ENCODE results near the gene PDZD2. TPM values are rescaled to one million over a fixed set of nuclear protein-coding genes. Genes with fewer than 3 reads are reported as not detected.

PDZD2 gene
- total RNA-seq, 1 experiment from 2014 or later = 0.37 TPM

DNA sequence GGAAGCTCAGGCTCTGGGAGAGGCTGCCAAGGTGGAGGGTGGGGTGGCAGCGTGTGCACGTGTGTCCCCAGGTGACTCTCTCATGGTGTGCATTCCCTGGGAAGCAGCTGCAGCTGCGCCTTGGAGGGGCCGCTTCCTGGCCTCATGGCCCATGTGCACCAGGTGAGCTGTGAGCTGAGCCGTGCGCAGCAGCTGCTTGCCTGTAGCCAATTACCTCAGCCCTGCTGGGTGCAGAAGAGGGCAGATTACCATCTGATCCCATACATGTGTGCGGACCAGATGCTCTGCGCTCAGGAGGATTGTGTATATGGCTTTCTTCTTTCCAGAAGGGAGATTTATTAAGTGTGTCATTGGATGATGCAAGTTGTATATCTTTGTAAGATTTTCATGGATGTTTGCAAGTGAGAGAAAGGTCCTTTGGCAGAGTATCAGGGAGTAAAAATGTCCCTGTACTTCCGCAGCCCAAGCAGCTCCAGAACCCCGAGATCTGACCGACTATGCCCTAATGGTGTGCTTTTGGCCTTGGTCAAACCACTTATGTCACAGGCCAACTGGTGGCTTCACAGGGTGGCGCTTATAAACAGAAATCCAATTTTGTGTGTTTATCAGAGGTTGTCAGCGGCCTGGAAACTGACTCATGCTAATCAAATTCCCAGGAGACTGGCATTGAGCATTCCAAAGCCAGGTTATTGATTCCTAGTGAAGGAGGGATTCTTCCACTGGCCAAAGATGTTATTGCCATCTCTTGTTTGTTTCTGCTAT, 305.9 kb downstream of the PDZD2 start:
- ChIA-PET CTCF (no interaction called here), RAD21 (ENCODE audit: low non-redundant PET in 1 of 2, low total read pairs in 2 of 2, uncharacterized antibody in 2 of 2, unreplicated experiment in 2 of 2) (no interaction called here), POLR2A (no interaction called here)
- Histone ChIP-seq H3K79me2 (ENCODE audit: insufficient read depth, low read length) (no peaks in the 10 kb centered on the region), H4K20me1 (ENCODE audit: insufficient read depth) (no peaks in the 10 kb centered on the region), H3K36me3 (ENCODE audit: control insufficient read depth in 1 of 2, insufficient read depth in 2 of 2, low read length in 2 of 2) (no peaks in the 10 kb centered on the region), H3K9me3 (ENCODE audit: control insufficient read depth in 1 of 2, insufficient read depth in 1 of 2, low read depth in 1 of 2, low read length in 2 of 2) (no peaks in the 10 kb centered on the region), H2AFZ (ENCODE audit: low read depth, low read length, poor library complexity, severe bottlenecking) (no peak overlapping the region), H3K27ac (ENCODE audit: low read depth, low read length) (no peak overlapping the region), H3K4me1 (ENCODE audit: control insufficient read depth in 1 of 2, insufficient read depth in 2 of 2, low read length in 2 of 2) (no peaks in the 10 kb centered on the region), H3K4me3 (replicated peaks in 1 of 2; ENCODE audit: low read depth in 1 of 2, low read length in 2 of 2) (no peak overlapping the region), H3K9me2 (ENCODE audit: insufficient read depth) (no peaks in the 10 kb centered on the region), H3K9ac (ENCODE audit: low read length) (no peak overlapping the region), H3K4me2 (ENCODE audit: low read length) (no peak overlapping the region), H3K27me3 (ENCODE audit: insufficient read depth, low read length) (no peaks in the 10 kb centered on the region)
- no peak for ATAC-seq
- DNase-seq (ENCODE audit: low read depth, low spot score) = no peak
- TF ChIP-seq YY1 (IDR thresholded peaks at IDR 0.05; ENCODE audit: extremely low read depth, insufficient replicate concordance, low read depth, low read length) = no peak
- no peak for TF ChIP-seq JUND (IDR thresholded peaks at IDR 0.05)
- TF ChIP-seq SIN3A (IDR thresholded peaks at IDR 0.05; ENCODE audit: low read depth) = no peak
- no peak for TF ChIP-seq ATF3 (IDR thresholded peaks at IDR 0.05)
- no peak for TF ChIP-seq ZFX (IDR thresholded peaks at IDR 0.05)
- no peak for TF ChIP-seq EZH2 (IDR thresholded peaks at IDR 0.05)
- no peak for TF ChIP-seq SP1 (IDR thresholded peaks at IDR 0.05; ENCODE audit: low read depth)
- no peak for TF ChIP-seq EGR1 (IDR thresholded peaks at IDR 0.05; ENCODE audit: low read depth)
- TF ChIP-seq RAD21 (IDR thresholded peaks at IDR 0.05; ENCODE audit: low read depth) = no peak
- TF ChIP-seq CEBPB (IDR thresholded peaks at IDR 0.05; ENCODE audit: low read depth) = no peak
- TF ChIP-seq MAX (IDR thresholded peaks at IDR 0.05) = no peak
- TF ChIP-seq SRF (IDR thresholded peaks at IDR 0.05; ENCODE audit: low read depth) = no peak
- TF ChIP-seq, protein P1, sequence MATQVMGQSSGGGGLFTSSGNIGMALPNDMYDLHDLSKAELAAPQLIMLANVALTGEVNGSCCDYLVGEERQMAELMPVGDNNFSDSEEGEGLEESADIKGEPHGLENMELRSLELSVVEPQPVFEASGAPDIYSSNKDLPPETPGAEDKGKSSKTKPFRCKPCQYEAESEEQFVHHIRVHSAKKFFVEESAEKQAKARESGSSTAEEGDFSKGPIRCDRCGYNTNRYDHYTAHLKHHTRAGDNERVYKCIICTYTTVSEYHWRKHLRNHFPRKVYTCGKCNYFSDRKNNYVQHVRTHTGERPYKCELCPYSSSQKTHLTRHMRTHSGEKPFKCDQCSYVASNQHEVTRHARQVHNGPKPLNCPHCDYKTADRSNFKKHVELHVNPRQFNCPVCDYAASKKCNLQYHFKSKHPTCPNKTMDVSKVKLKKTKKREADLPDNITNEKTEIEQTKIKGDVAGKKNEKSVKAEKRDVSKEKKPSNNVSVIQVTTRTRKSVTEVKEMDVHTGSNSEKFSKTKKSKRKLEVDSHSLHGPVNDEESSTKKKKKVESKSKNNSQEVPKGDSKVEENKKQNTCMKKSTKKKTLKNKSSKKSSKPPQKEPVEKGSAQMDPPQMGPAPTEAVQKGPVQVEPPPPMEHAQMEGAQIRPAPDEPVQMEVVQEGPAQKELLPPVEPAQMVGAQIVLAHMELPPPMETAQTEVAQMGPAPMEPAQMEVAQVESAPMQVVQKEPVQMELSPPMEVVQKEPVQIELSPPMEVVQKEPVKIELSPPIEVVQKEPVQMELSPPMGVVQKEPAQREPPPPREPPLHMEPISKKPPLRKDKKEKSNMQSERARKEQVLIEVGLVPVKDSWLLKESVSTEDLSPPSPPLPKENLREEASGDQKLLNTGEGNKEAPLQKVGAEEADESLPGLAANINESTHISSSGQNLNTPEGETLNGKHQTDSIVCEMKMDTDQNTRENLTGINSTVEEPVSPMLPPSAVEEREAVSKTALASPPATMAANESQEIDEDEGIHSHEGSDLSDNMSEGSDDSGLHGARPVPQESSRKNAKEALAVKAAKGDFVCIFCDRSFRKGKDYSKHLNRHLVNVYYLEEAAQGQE (IDR thresholded peaks at IDR 0.05; ENCODE audit: low read depth) = no peak
- TF ChIP-seq POLR2AphosphoS5 (IDR thresholded peaks at IDR 0.05; ENCODE audit: low read depth, low read length) = no peak
- TF ChIP-seq POLR2A (IDR thresholded peaks at IDR 0.05; ENCODE audit: borderline replicate concordance, extremely low read depth, insufficient read depth, insufficient read length) = no peak
- TF ChIP-seq, protein P2, sequence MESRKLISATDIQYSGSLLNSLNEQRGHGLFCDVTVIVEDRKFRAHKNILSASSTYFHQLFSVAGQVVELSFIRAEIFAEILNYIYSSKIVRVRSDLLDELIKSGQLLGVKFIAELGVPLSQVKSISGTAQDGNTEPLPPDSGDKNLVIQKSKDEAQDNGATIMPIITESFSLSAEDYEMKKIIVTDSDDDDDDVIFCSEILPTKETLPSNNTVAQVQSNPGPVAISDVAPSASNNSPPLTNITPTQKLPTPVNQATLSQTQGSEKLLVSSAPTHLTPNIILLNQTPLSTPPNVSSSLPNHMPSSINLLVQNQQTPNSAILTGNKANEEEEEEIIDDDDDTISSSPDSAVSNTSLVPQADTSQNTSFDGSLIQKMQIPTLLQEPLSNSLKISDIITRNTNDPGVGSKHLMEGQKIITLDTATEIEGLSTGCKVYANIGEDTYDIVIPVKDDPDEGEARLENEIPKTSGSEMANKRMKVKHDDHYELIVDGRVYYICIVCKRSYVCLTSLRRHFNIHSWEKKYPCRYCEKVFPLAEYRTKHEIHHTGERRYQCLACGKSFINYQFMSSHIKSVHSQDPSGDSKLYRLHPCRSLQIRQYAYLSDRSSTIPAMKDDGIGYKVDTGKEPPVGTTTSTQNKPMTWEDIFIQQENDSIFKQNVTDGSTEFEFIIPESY (IDR thresholded peaks at IDR 0.05; ENCODE audit: extremely low read depth, insufficient replicate concordance, low read length) = no peak
- BruUV-seq (replicated peaks) = no TSS peak
- intact Hi-C loops (cut with micrococcal nuclease) = no loop called here
